Measurements from ENCODE around the gene CEP112. TPM values are rescaled to one million over a fixed set of nuclear protein-coding genes. Genes with fewer than 3 reads are reported as not detected.
"Not testable (repeated sequence)": the region's sequence is repeated elsewhere in the genome, so short reads cannot be mapped to it uniquely, and the experiment has no call there.

Gene CEP112
- total and polyA plus RNA-seq, 9 of the 15 experiments (the other 6 are each of a cell fraction or from before 2014, with no cell fraction given), result 0.84 TPM; not detected in 8

DNA sequence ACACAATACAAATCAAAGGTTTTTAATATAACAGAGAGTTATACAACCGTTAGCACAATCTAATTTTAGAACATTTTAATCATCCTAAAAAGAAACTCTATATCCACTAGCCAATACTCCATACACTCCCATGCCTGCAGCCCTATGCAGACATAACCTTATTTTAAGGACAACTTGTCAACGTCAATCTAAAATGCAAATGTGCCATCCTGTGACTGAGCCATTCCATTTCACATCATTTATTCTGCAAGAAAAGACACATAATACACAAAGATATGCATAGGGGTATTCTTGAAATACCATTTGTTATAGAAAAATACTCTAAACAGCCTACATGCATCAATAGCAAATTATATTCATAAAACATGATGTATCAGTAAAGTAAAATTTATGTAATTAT, 106.7 kb downstream of the CEP112 start (continued):
- TF ChIP-seq, protein P1, sequence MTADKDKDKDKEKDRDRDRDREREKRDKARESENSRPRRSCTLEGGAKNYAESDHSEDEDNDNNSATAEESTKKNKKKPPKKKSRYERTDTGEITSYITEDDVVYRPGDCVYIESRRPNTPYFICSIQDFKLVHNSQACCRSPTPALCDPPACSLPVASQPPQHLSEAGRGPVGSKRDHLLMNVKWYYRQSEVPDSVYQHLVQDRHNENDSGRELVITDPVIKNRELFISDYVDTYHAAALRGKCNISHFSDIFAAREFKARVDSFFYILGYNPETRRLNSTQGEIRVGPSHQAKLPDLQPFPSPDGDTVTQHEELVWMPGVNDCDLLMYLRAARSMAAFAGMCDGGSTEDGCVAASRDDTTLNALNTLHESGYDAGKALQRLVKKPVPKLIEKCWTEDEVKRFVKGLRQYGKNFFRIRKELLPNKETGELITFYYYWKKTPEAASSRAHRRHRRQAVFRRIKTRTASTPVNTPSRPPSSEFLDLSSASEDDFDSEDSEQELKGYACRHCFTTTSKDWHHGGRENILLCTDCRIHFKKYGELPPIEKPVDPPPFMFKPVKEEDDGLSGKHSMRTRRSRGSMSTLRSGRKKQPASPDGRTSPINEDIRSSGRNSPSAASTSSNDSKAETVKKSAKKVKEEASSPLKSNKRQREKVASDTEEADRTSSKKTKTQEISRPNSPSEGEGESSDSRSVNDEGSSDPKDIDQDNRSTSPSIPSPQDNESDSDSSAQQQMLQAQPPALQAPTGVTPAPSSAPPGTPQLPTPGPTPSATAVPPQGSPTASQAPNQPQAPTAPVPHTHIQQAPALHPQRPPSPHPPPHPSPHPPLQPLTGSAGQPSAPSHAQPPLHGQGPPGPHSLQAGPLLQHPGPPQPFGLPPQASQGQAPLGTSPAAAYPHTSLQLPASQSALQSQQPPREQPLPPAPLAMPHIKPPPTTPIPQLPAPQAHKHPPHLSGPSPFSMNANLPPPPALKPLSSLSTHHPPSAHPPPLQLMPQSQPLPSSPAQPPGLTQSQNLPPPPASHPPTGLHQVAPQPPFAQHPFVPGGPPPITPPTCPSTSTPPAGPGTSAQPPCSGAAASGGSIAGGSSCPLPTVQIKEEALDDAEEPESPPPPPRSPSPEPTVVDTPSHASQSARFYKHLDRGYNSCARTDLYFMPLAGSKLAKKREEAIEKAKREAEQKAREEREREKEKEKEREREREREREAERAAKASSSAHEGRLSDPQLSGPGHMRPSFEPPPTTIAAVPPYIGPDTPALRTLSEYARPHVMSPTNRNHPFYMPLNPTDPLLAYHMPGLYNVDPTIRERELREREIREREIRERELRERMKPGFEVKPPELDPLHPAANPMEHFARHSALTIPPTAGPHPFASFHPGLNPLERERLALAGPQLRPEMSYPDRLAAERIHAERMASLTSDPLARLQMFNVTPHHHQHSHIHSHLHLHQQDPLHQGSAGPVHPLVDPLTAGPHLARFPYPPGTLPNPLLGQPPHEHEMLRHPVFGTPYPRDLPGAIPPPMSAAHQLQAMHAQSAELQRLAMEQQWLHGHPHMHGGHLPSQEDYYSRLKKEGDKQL (CRISPR knock-in tag; IDR thresholded peaks at IDR 0.05; ENCODE audit: borderline replicate concordance), result no peak
- TF ChIP-seq ZNF217 (CRISPR knock-in tag; IDR thresholded peaks at IDR 0.05), result no peak
- no peak for TF ChIP-seq KHSRP (IDR thresholded peaks at IDR 0.05)
- TF ChIP-seq, protein P2, sequence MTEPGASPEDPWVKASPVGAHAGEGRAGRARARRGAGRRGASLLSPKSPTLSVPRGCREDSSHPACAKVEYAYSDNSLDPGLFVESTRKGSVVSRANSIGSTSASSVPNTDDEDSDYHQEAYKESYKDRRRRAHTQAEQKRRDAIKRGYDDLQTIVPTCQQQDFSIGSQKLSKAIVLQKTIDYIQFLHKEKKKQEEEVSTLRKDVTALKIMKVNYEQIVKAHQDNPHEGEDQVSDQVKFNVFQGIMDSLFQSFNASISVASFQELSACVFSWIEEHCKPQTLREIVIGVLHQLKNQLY (CRISPR knock-in tag; conservative IDR thresholded peaks at IDR 0.05), result no peak

DNA sequence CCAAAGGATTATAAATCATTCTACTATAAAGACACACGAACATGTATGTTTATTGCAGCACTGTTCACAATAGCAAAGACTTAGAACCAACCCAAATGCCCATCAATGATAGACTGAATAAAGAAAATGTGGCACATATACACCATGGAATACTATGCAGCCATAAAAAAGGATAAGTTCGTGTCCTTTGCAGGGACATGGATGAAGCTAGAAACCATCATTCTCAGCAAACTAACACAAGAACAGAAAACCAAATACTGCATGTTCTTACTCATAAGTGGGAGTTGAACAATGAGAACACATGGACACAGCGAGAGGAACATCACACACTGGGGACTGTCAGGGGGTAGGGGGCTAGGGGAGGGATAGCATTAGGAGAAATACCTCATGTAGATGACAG, 111.3 kb downstream of the CEP112 start:
- H3K79me2 ChIP-seq (ENCODE audit: control insufficient read depth, insufficient read depth, low read length); H4K20me1 ChIP-seq (replicated peaks; ENCODE audit: control insufficient read depth, insufficient read depth, low read length); intact Hi-C loops (cut with micrococcal nuclease); H3K4me3 ChIP-seq; H3K36me3 ChIP-seq (ENCODE audit: control insufficient read depth, insufficient read depth, low read length); H3K9me1 ChIP-seq (ENCODE audit: control insufficient read depth, insufficient read depth, low read length); CTCF ChIA-PET (ENCODE audit: low intra/inter-chr PET ratio); H3K9ac ChIP-seq (ENCODE audit: insufficient read depth in 1 of 2, low read depth in 2 of 2, low read length in 2 of 2); H3K27ac ChIP-seq (ENCODE audit: extremely low read depth, low read depth, low read length); H3K9me3 ChIP-seq (replicated peaks; ENCODE audit: control insufficient read depth, insufficient read depth, low read depth, low read length); DNase-seq (ENCODE audit: extremely low read depth in 1 of 4, low spot score in 3 of 4); POLR2A ChIA-PET; H3K4me2 ChIP-seq (ENCODE audit: insufficient read depth, low read length); ATAC-seq; in situ Hi-C loops (cut with MboI); H3K4me1 ChIP-seq (replicated peaks in 1 of 2; ENCODE audit: control insufficient read depth in 2 of 2, insufficient read depth in 2 of 2, low read length in 2 of 2); H2AFZ ChIP-seq (ENCODE audit: low read depth, low read length); BruUV-seq (replicated peaks); H3K27me3 ChIP-seq (ENCODE audit: control insufficient read depth in 2 of 2, insufficient read depth in 2 of 2, low read length in 2 of 2); FAIRE-seq: not testable (repeated sequence)
- peak; percentile 30 for TF ChIP-seq ZNF146 (CRISPR knock-in tag; IDR thresholded peaks at IDR 0.05; ENCODE audit: unreplicated experiment)
- 0% methylated on average over 3 of the region's 3 CpGs for WGBS (ENCODE audit: insufficient coverage, low coverage, missing lambda C conversion rate)
